Embryonic facial prominence (tissue), 1 donor: ENCODE results near the gene AIPL1.

Source experiments
- DNase-seq: peaks from one replicate; pipeline ENCODE4 v3.0.0-alpha.2; 2016; ENCODE audit errors: extremely low spot score

AIPL1 gene

GRCh38 chr17:6467567-6467966 is 32.6 kb upstream of the AIPL1 start:
- DNase-seq = no peak

DNA sequence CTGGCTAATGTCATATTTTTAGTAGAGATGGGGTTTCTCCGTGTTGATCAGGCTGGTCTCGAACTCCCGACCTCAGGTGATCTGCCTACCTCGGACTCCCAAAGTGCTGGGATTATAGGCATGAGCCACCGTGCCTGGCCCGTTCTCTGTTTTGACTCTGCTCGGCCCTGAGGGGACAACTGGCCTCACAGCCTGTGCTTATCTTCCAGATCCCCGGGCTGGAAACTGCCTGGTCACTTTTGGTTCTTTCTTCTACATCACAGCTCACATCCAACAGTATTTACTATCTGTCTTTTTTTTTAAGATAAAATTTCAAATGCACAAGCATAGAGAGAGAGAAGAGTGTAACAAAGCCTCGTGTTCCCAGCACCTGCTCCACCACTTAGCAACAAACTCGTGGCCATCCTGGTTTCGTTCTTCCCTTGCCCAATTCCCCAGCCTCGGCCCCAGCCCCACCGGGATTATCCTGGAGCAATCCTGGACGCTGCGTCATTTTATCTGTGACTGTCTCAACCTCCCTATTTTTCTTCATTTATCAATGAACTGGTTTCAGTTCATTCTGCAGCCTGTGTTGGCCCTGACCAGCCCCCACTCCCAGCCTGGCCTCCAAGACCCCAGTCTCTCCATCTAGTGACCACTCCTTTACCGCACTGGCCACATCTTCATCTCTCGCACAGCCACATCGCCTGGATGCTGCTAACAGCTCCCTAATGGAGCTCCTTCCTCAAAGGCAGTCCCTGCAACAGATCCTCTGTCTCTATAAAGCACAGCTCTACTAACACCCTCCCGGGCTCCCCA is 30.5 kb upstream of the AIPL1 start:
- DNase-seq = no peak

DNA sequence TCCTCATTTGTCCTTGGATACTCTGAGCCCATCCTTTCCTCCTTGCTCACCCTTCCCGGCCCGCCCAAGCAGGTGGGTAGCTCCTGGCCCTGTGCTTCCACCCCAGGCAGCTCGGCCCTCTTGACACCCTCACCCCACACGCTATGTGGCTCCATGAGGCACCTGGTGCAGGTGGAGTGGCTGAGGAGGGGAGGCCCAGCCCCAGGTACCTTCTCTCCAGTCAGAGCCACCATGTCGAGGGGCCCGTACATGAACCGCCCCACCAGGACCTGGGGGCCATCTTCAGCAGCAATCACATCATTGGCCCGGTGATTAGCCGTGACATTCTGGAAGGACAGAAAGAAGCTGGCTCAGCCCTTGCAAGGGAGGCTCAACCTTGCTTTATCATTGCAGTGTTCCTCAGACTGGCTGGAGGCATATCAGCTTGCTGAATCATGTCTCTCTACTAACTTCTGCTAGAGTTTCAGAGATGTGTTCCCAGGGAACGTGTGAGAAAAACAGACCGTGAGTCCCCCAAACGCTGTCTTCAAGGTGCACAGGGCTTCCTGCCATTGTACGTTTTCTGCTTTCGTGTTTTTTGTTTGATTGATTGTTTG is 29.6 kb upstream of the AIPL1 start:
- no peak for DNase-seq

GRCh38 chr17:6463616-6464445 is 28.9 kb upstream of the AIPL1 start:
- no peak for DNase-seq

- no peak for DNase-seq
Measured at GRCh38 chr17:6462692-6463091, 27.8 kb upstream of the AIPL1 start.

DNA sequence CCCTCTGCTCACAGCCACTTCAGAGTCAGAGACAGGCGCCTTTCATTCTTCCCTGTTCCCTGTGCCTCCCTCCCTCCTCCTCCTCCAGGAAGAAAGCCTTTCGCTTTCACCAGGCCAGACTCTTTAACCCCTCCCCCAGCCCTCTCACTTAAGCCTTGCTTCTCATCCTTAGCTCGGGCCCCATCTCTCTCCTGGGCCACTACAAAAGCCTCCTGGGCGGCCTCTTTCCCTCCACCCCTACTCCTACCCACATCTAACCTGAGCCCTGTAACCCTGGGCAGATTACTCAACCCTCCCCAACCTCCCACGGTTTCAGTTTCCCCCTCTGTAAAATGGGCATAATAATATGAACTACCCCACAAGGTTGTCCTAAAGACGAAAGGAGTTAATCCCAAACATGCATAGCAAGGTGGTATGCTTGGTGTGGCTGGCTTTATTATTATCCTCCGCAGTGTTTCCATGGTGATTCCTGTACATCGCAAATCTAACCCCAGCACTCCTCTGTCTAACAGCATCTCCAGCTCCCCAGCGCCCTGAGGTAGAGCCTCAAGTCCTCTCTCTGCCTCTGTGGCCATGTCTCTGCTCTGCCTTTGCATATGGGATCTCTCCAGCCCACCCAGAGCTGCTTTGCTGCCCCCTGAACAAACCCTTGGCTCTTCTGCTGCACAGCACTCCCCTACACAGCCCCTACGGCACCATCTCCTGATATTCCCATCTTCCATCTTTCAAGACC is 27.0 kb upstream of the AIPL1 start:
- DNase-seq = no peak

- no peak for DNase-seq
Measured at GRCh38 chr17:6461246-6461645, 26.3 kb upstream of the AIPL1 start.

- no peak for DNase-seq
Measured at GRCh38 chr17:6460531-6461161, 25.7 kb upstream of the AIPL1 start.

- no peak for DNase-seq
Measured at GRCh38 chr17:6458460-6458950, 23.6 kb upstream of the AIPL1 start.

DNA sequence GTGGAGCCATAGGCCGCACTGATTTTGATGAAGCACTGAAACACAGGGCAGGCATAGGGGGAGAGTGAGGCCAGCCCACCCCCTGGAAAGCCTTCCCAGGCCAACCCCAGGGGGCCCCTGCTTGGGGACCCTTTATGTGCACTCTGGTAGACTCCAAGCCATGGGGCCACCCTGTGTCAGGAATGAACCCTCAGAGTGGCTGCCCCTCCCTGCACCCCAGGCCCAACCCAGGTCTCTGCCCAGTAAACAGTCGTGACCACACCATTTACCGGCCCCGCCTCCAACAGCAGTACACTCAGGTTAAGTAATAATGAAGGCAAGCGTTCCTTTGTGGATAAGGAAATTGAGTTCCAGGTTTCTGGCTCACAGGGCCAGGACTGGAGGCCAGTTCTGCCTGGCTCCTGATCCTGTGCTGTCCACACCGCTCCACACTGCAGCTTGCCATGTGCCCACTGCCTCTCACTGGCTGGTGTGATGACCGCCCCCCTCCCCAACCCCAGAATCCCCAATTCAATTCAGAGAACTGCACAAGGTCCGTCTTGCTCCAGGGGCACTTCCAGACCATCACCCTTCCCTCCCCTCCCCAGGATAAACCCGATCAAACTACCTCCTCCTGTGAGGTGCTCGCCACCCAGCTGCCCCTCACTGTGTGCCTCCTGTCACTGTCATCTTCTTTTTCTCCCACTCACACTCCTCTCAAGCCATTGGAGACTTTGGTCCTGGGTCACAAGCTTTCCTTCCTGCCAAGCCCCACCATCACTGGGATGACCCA is 23.0 kb upstream of the AIPL1 start:
- DNase-seq = no peak

- no peak for DNase-seq
Measured at GRCh38 chr17:6456914-6457687, 22.2 kb upstream of the AIPL1 start.

GRCh38 chr17:6456321-6456720 is 21.4 kb upstream of the AIPL1 start:
- no peak for DNase-seq

DNA sequence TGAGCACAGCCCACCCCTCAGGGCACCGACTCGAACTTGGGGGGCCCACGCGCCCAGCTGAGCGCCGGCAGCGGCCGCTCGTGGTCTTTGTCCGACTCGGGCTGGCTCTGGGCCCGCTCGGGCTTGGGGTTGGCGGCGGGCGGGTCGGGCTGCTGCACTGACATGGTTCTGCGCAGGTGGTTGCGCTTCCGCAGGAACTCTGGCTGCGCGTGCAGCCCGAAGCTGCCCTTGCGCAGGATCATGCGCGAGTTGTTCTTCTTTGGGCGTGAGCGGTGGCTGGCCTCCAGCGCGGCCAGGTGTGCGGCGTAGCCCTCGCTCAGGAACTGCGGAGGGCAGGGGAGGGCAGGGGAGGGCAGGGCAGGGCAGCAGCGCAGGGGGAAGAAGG is 20.4 kb upstream of the AIPL1 start:
- DNase-seq = no peak

DNA sequence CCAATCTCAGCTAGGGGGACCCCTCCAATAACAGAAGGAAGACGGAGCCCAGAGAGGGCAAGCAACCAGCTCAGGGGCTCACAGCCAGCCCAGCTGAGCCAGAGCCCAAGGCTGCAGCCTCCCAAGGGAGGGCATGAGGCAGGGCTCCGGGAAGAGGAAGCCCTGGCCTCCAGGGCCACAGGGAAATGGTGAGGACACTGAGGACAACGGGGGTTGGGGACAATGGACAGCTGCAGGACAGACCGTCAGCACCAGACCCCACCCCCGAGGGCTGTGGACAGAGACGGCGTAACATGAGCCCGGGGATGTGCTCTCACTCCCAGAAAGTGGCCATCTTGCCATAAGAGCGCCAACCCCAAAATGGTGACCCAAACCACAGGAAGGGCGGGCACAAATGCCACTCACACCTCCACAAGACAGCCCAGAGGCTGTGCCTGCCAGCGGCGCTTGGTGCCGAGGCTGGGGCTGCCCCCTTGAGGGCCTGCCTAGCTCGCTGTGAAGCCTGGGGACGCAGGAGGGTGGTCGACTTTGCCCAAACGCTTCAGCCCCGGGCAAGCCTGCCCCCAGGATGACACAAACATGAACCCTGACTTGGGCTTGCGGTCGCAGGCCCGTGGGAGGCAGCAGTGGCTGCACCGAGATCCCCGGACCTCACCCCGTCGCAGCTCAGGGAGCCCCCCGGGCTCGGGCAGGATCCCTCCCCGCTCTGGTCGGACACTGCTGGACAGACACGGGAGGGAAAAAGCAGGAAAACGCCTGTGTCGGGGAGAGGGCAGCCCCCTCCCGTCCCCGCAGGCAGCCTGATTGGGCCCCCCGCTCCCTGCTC is 19.8 kb upstream of the AIPL1 start:
- no peak for DNase-seq

DNA sequence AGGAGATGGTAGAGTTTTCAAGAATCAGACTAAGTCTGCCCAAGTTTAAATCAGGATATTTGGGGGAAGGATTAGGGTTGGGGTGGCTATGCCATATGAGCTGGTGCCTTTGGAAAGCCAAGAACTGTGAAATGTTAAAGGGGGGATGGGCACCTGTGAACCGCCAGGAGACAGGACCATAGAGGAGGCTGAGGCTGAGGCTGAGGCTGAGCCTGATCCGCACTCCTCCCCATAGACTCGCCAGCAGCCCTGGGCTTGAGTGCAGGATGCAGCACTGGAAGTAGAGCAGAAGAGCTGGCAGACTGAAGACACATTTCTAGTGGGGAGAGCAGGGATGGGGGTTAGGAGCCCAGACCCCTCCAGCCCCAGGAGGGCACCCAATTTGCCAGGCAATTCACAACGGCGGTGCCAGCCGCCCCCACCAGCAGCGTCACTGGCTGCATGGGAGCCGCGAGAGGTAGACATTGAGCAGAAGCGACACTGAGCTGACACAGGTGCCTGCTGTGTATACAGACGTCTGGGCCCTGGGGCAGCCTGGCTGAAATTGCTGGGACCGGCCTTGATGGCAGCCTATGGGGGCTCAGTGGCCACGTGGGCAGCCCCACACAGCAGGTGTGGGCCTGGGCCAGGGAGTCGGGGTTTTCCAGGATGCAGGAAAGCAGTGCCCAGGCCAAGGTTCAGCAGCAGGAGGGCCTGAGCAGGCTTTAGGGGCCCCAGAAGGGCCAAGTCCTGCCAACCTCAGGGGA is 18.5 kb upstream of the AIPL1 start:
- DNase-seq = no peak

DNA sequence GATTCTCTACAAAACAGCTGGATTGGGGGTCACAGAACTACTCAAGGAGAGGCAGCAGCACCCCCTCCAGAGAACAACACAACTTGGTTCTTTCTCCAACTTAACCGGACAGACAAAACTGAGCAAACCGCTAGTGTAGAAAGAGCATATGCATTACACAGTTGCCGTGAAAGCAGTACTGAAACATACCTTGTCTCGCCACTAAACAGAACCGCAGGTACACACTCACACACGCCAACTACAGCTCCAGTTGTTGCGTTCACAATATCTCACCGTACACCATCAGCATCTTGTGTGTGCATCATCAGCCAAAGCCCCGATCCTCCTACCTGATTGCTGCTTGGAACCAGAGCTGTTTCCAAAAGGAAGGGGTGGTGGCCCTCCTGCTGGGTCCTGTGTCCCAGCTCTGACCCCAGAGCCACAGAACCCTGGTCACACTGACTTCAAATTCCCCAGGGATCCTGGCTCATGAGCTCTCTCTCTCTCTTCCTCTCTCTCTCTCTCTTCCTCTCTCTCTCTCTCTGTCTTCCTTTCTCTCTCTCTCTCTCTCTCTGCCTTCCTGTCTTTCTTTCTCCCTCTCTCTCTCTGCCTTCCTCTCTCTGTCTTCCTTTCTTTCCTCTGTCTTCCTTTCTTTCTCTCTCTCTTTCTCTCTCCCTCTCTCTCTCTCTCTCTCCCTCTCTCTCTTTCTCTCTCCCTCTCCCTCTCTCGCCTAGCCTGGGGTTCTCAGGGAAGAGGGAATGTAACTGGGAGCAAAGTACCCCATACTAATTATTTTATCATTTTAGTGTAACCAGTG is 17.7 kb upstream of the AIPL1 start:
- DNase-seq = no peak
